ENCODE measurements around the gene PRXL2A.

Gene PRXL2A

DNA sequence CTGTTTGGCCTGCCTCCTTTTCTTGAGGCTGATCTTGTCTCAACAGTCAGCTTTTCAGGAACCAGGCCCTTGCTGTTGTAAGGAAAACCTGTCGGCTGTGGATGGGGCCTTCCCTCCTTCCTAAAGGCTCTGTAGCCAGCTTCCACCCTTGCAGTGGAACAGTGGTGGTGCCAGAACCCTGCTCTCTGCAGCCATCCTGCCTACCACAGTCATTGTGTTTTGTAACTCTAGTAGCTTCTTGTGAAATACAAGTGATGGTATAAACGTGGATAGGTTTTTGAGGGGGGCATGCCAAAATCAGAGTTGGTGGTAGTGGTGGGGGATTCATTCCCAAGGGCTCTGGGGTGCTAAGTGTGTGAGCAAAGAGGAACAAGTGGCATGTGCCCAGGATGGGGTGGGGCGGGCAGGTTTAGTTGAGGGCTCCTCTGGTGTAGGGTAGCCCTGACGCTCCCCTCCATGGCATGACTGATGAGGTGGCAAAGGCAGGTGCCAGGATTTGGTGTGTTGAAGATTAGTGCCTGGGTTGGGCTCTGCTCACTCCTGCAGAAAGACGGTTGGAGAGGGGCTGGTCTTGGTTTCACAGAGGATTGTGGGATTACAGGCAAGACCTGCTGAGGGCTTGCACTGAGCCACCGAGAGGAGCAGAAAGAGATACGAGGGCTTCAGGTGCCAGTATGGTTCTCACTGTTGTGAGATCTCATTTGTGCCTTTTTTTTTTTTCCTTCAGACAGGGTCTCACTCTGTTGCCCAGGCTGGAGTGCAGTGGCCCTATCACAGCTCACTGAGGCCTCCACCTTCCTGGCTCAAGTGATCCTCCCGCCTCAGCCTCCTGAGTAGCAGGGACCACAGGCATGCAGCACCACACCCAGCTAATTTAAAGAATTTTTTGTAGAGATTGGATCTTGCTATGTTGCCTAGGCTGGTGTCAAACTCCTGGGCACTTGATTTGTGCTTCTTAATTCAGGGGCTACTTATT is 53.1 kb downstream of the PRXL2A start:
- Histone ChIP-seq H3K27ac (ENCODE audit: extremely low read depth, low read depth, low read length) (no peak overlapping the region), H3K4me1 (ENCODE audit: control insufficient read depth, insufficient read depth, low read length) (peaks cover 6% of the 10 kb centered on the region), H3K36me3 (ENCODE audit: control insufficient read depth in 2 of 2, insufficient read depth in 1 of 2, low read length in 2 of 2) (no peaks in the 10 kb centered on the region), H3K9me3 (ENCODE audit: control insufficient read depth, insufficient read depth, low read depth, low read length) (no peaks in the 10 kb centered on the region), H3K4me3 (ENCODE audit: low read depth, low read length) (no peak overlapping the region)
- CTCF ChIA-PET: interaction anchor here (0.7 to 1.7 kb wide), 4 partner anchors 12 to 61 kb away, joined by 3 to 6 read pairs (median 4); no protein-coding TSS in a partner anchor
- TF ChIP-seq ZSCAN30 (tag by site-specific recombination; IDR thresholded peaks at IDR 0.05) (no peak), ZNF449 (tag by site-specific recombination; IDR thresholded peaks at IDR 0.05) (peak; percentile 78; the same call in 1 of the 2 replicates), RBAK (tag by site-specific recombination; IDR thresholded peaks at IDR 0.05) (no peak), ZSCAN4 (tag by site-specific recombination; IDR thresholded peaks at IDR 0.05) (no peak), ZNF121 (tag by site-specific recombination; IDR thresholded peaks at IDR 0.05) (peak; percentile 88)
- TF ChIP-seq, protein P1, sequence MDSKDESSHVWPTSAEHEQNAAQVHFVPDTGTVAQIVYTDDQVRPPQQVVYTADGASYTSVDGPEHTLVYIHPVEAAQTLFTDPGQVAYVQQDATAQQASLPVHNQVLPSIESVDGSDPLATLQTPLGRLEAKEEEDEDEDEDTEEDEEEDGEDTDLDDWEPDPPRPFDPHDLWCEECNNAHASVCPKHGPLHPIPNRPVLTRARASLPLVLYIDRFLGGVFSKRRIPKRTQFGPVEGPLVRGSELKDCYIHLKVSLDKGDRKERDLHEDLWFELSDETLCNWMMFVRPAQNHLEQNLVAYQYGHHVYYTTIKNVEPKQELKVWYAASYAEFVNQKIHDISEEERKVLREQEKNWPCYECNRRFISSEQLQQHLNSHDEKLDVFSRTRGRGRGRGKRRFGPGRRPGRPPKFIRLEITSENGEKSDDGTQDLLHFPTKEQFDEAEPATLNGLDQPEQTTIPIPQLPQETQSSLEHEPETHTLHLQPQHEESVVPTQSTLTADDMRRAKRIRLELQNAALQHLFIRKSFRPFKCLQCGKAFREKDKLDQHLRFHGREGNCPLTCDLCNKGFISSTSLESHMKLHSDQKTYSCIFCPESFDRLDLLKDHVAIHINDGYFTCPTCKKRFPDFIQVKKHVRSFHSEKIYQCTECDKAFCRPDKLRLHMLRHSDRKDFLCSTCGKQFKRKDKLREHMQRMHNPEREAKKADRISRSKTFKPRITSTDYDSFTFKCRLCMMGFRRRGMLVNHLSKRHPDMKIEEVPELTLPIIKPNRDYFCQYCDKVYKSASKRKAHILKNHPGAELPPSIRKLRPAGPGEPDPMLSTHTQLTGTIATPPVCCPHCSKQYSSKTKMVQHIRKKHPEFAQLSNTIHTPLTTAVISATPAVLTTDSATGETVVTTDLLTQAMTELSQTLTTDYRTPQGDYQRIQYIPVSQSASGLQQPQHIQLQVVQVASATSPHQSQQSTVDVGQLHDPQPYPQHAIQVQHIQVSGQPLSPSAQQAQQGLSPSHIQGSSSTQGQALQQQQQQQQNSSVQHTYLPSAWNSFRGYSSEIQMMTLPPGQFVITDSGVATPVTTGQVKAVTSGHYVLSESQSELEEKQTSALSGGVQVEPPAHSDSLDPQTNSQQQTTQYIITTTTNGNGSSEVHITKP (tag by site-specific recombination; IDR thresholded peaks at IDR 0.05): peak; percentile 26; the same call in 1 of the 2 replicates
- POLR2A ChIA-PET: interaction anchor here (0.6 kb wide), 1 partner anchor 11 kb away, joined by 3 read pairs; no protein-coding TSS in a partner anchor

DNA sequence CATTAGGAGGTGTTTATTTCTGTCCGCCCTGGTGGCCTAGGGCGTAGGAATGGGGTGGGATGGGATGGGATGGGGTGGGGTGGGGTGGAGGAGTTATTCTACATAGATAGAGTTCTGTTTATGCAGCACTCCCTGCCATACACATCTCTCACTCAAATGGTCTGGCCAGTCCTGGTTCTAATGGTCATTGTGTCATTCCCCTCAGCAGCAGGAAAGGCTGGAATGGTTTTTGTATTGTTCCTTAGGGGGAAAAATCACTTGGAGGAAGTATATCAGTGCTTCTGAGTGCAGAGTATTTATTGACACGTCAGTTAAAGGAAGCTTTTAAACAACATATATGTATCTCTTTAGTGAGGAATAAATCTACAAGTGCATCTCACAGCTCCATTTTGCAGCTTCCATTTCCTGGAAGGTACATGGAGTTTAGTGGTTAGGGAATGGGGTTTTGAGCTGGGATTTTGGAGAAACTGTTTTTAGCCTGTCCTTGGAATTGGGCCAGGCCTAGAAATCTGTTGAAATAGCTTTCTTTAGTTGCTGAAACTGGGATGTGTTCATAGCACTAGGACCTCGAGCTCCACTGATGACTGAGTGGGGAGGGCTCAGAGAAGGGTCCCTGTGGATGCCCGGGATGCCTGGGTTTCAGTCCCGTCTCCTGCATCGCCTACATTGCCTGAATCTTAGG is 54.1 kb downstream of the PRXL2A start:
- H3K36me3 ChIP-seq (ENCODE audit: control insufficient read depth in 2 of 2, insufficient read depth in 1 of 2, low read length in 2 of 2): no peaks in the 10 kb centered on the region
- TF ChIP-seq KLF1 (tag by site-specific recombination; IDR thresholded peaks at IDR 0.05) (peak; percentile 89), PRDM1 (tag by site-specific recombination; IDR thresholded peaks at IDR 0.05) (no peak), ZSCAN23 (tag by site-specific recombination; IDR thresholded peaks at IDR 0.05) (no peak), ZNF184 (tag by site-specific recombination; IDR thresholded peaks at IDR 0.05) (no peak), ZNF248 (tag by site-specific recombination; IDR thresholded peaks at IDR 0.05) (no peak), ZNF157 (tag by site-specific recombination; IDR thresholded peaks at IDR 0.05) (no peak), ZNF239 (tag by site-specific recombination; IDR thresholded peaks at IDR 0.05) (no peak)
- no peak overlapping the region for H3K4me3 ChIP-seq (ENCODE audit: low read depth, low read length)
- H3K4me1 ChIP-seq (ENCODE audit: control insufficient read depth, insufficient read depth, low read length): peaks cover 6% of the 10 kb centered on the region
- H3K27ac ChIP-seq (ENCODE audit: extremely low read depth, low read depth, low read length): no peak overlapping the region
- POLR2A ChIA-PET: no interaction called here
- CTCF ChIA-PET: interaction anchor here (1.2 to 2.7 kb wide), 2 partner anchors 18 to 43 kb away, joined by 6 to 15 read pairs; no protein-coding TSS in a partner anchor
- no peaks in the 10 kb centered on the region for H3K9me3 ChIP-seq (ENCODE audit: control insufficient read depth, insufficient read depth, low read depth, low read length)
